CD14-positive monocyte (primary cell): ENCODE results near the gene ZNF70. TPM values are rescaled to one million over a fixed set of nuclear protein-coding genes. Genes with fewer than 3 reads are reported as not detected.

Experiments
- DNase-seq, 3 donors: peaks; one replicate each; pipeline ENCODE4 v3.0.0-alpha.2; 2011 to 2022
- H2AFZ ChIP-seq: 2 replicates; pipeline ENCODE4 v1.6.0; 2012; ENCODE audit warnings: mild to moderate bottlenecking, low read depth, low read length, inconsistent platforms; ENCODE audit not compliant: insufficient read depth, poor library complexity, severe bottlenecking
- H3K27ac ChIP-seq, 2 donors: 1 replicate in 1 of 2; 2 replicates in 1 of 2; pipeline ENCODE4 v1.5.1; 2012 to 2013; ENCODE audit warnings: low read length in 2 of 2, control low read depth in 1 of 2, inconsistent platforms in 1 of 2, low read depth in 1 of 2, mild to moderate bottlenecking in 1 of 2
- H3K27me3 ChIP-seq, 2 donors: one replicate each; pipeline versions ENCODE4 v1.6.0 to v1.6.1; 2011 to 2013; ENCODE audit warnings: low read length in 2 of 2; ENCODE audit not compliant: control insufficient read depth in 2 of 2, insufficient read depth in 2 of 2
- H3K36me3 ChIP-seq, 2 donors: replicated peaks in 1 of 2; 1 replicate in 1 of 2; 2 replicates in 1 of 2; pipeline versions ENCODE4 v1.5.1 to v1.6.1; 2012 to 2013; ENCODE audit warnings: low read length in 2 of 2, control low read depth in 1 of 2, inconsistent platforms in 1 of 2, mild to moderate bottlenecking in 1 of 2; ENCODE audit not compliant: insufficient read depth in 2 of 2, control insufficient read depth in 1 of 2
- H3K4me1 ChIP-seq, 2 donors: 1 replicate in 1 of 2; 2 replicates in 1 of 2; pipeline versions ENCODE4 v1.5.1 to v1.6.1; 2012 to 2013; ENCODE audit warnings: low read length in 2 of 2, control low read depth in 1 of 2, inconsistent platforms in 1 of 2, mild to moderate bottlenecking in 1 of 2, moderate library complexity in 1 of 2; ENCODE audit not compliant: insufficient read depth in 2 of 2, control insufficient read depth in 1 of 2
- H3K4me2 ChIP-seq: replicated peaks from 2 replicates; pipeline ENCODE3; 2012; ENCODE audit warnings: low read length, moderate library complexity, mild to moderate bottlenecking; ENCODE audit not compliant: poor library complexity, severe bottlenecking; ENCODE audit errors: extremely low read depth
- H3K4me3 ChIP-seq, 3 experiments: fragments of 200-600 bp in 1 of 3; sonication (generic) in 1 of 3; replicated peaks in 1 of 3; 1 replicate in 2 of 3; 2 replicates in 1 of 3; pipeline ENCODE4 v1.5.1; 2011 to 2013; ENCODE audit warnings: low read length in 3 of 3, mild to moderate bottlenecking in 3 of 3, control low read depth in 2 of 3, low read depth in 2 of 3, inconsistent platforms in 1 of 3, moderate library complexity in 1 of 3
- H3K79me2 ChIP-seq: 2 replicates; pipeline ENCODE4 v1.6.0; 2012; ENCODE audit warnings: mild to moderate bottlenecking, control low read depth, inconsistent platforms, low read length, moderate library complexity; ENCODE audit not compliant: insufficient read depth
- H3K9ac ChIP-seq: 2 replicates; pipeline ENCODE4 v1.6.0; 2017; ENCODE audit warnings: low read length, mild to moderate bottlenecking; ENCODE audit not compliant: insufficient read depth, poor library complexity, severe bottlenecking
- H3K9me3 ChIP-seq, 2 donors: replicated peaks in 1 of 2; 1 replicate in 1 of 2; 2 replicates in 1 of 2; pipeline versions ENCODE4 v1.5.1 to v1.6.1; 2012 to 2013; ENCODE audit warnings: low read length in 2 of 2, control low read depth in 1 of 2; ENCODE audit not compliant: control insufficient read depth in 1 of 2, insufficient read depth in 1 of 2
- H4K20me1 ChIP-seq: 2 replicates; pipeline ENCODE4 v1.6.0; 2012; ENCODE audit warnings: mild to moderate bottlenecking, low read length, control low read depth, moderate library complexity; ENCODE audit not compliant: insufficient read depth
- H3K27ac Mint-ChIP-seq, 7 donors: one replicate each; pipeline ENCODE4 v1.8.0; 2020; ENCODE audit warnings: mild to moderate bottlenecking in 7 of 7, mixed read lengths in 7 of 7, moderate library complexity in 6 of 7, inconsistent platforms in 2 of 7
- H3K27me3 Mint-ChIP-seq, 3 donors: one replicate each; pipeline ENCODE4 v1.8.0; 2021 to 2022; ENCODE audit warnings: low read depth in 3 of 3, mild to moderate bottlenecking in 3 of 3, mixed read lengths in 3 of 3, moderate library complexity in 3 of 3, inconsistent platforms in 1 of 3
- H3K36me3 Mint-ChIP-seq, 2 donors: one replicate each; pipeline ENCODE4 v1.8.0; 2020; ENCODE audit warnings: mixed read lengths in 2 of 2, inconsistent platforms in 1 of 2, mild to moderate bottlenecking in 1 of 2
- H3K4me1 Mint-ChIP-seq: one replicate; pipeline ENCODE4 v1.8.0; 2020; ENCODE audit warnings: mild to moderate bottlenecking, mixed read lengths
- H3K4me3 Mint-ChIP-seq, 2 donors: one replicate each; pipeline ENCODE4 v1.8.0; 2020; ENCODE audit warnings: mild to moderate bottlenecking in 2 of 2, mixed read lengths in 2 of 2, moderate library complexity in 1 of 2
- H3K9me3 Mint-ChIP-seq, 7 donors: one replicate each; pipeline ENCODE4 v1.8.0; 2020 to 2022; ENCODE audit warnings: mixed read lengths in 7 of 7, mild to moderate bottlenecking in 6 of 7, moderate library complexity in 6 of 7, inconsistent platforms in 2 of 7
- WGBS: methylation state at CpG from one replicate; pipeline ENCODE4 v1.1.5; 2013; ENCODE audit warnings: missing lambda C conversion rate; ENCODE audit not compliant: insufficient coverage; 5-methylcytosine and 5-hydroxymethylcytosine counted together
- intact Hi-C, 2 donors: fragments of 100-400 bp; cut with micrococcal nuclease; formaldehyde crosslinking; loops; one replicate each; pipeline versions ENCODE4 v1.15.0 to v1.15.1; 2023
- polyA plus RNA-seq, 3 donors: library from polyadenylated mRNA; depleted of rRNA in 1 of 3; unstranded in 2 of 3; stranded (reverse) in 1 of 3; fragments of 300-500 nt in 2 of 3; fragments of >200 nt in 1 of 3; fragmentation: Illumina TruSeq in 2 of 3; gene quantifications; 1 replicate in 2 of 3; 2 replicates in 1 of 3; pipeline ENCODE4 v1.2.3, GENCODE V29; 2012 to 2021
- TF ChIP-seq, protein P1 (sequence below): fragments of 200-600 bp; IDR thresholded peaks from one replicate; pipeline ENCODE4 v1.8.0; 2022; ENCODE audit warnings: antibody characterized with exemption, mild to moderate bottlenecking

Gene ZNF70
- polyA plus RNA-seq, 3 donors, result 0.04 to 0.85 (median 0.09) TPM

DNA sequence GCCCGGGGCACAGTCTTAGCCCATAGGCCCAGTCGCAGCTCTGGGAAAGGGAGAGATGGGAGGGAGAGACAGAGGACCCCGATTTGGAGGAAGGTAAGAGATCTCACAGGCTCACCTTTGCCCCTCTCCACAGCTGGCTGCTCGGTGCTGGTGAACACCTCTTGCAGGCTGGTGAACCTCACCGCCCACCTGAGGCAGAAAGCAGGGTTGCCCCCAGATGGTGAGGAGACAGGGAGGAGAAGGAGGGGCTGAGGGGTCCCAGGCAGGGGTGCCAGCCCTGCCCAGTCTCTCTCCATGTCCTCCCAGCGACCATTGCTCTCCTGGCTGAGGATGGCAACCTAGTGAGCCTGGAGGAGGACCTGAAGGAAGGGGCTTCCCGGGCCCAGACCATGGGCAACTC lies 13.0 kb upstream of the ZNF70 start:
- Mint-ChIP-seq H3K4me1 (peaks cover 47% of the 10 kb centered on the region), H3K36me3 (peaks cover 11 to 13% of the 10 kb centered on the region in 2 donors), H3K27ac (no peak overlapping the region), H3K27me3 (peaks cover 0 to 2% (median 0%) of the 10 kb centered on the region in 3 donors), H3K9me3 (peaks cover 0 to 2% (median 0%) of the 10 kb centered on the region in 7 donors), H3K4me3 (peak overlapping the region; percentile 70 to 86)
- intact Hi-C loops, result no loop called here
- 90% methylated on average over 2 of the region's 7 CpGs for WGBS
- Histone ChIP-seq H3K27me3 (no peaks in the 10 kb centered on the region), H3K79me2 (peaks cover 10% of the 10 kb centered on the region), H4K20me1 (no peaks in the 10 kb centered on the region), H3K9me3 (no peaks in the 10 kb centered on the region), H3K4me3 (peak overlapping the region in 1 of 3 experiments; percentile 70), H3K4me2 (peak overlapping the region; percentile 82), H3K27ac (no peak overlapping the region), H3K36me3 (peaks cover 0 to 15% of the 10 kb centered on the region in 2 donors), H3K4me1 (peaks cover 32 to 46% of the 10 kb centered on the region in 2 donors), H2AFZ (peak overlapping the region; percentile 75), H3K9ac (peak overlapping the region; percentile 50)
- TF ChIP-seq, protein P1, sequence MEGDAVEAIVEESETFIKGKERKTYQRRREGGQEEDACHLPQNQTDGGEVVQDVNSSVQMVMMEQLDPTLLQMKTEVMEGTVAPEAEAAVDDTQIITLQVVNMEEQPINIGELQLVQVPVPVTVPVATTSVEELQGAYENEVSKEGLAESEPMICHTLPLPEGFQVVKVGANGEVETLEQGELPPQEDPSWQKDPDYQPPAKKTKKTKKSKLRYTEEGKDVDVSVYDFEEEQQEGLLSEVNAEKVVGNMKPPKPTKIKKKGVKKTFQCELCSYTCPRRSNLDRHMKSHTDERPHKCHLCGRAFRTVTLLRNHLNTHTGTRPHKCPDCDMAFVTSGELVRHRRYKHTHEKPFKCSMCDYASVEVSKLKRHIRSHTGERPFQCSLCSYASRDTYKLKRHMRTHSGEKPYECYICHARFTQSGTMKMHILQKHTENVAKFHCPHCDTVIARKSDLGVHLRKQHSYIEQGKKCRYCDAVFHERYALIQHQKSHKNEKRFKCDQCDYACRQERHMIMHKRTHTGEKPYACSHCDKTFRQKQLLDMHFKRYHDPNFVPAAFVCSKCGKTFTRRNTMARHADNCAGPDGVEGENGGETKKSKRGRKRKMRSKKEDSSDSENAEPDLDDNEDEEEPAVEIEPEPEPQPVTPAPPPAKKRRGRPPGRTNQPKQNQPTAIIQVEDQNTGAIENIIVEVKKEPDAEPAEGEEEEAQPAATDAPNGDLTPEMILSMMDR, result no peak
- no peak for DNase-seq

DNA sequence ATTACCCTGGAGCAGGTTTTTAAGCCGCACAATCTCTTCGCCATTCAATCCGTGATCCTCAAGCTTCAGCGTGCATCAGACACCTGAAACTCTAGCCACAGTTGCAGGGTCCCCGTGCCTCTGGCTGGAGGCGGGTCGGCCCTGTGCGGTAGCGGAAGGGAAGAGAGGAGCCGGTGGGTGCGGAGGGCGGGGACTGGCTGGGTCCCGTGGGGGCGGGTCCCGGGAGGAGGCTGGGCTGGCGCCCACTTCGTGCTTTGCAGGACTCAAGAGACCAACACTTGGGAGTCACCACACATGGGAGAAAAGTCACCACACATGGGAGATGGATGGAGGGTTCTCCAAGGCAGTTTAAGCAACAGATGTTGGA lies 12.7 kb upstream of the ZNF70 start:
- TF ChIP-seq, protein P1, result no peak
- H3K27me3 Mint-ChIP-seq, result peaks cover 0 to 2% (median 0%) of the 10 kb centered on the region in 3 donors
- Histone ChIP-seq H3K9ac (peak overlapping the region; percentile 50), H3K9me3 (no peaks in the 10 kb centered on the region), H3K27me3 (no peaks in the 10 kb centered on the region), H4K20me1 (no peaks in the 10 kb centered on the region), H3K36me3 (peaks cover 0 to 15% of the 10 kb centered on the region in 2 donors), H2AFZ (peak overlapping the region; percentile 75), H3K27ac (no peak overlapping the region), H3K4me3 (peak overlapping the region; percentile 24 to 70 (median 34)), H3K4me1 (peaks cover 32 to 44% of the 10 kb centered on the region in 2 donors), H3K4me2 (peak overlapping the region; percentile 82), H3K79me2 (peaks cover 10% of the 10 kb centered on the region)
- H3K9me3 Mint-ChIP-seq, result peaks cover 0 to 2% (median 0%) of the 10 kb centered on the region in 7 donors
- peak overlapping the region; percentile 70 to 86 for H3K4me3 Mint-ChIP-seq
- peaks cover 47% of the 10 kb centered on the region for H3K4me1 Mint-ChIP-seq
- no peak for DNase-seq
- intact Hi-C loops, result no loop called here
- peaks cover 11 to 13% of the 10 kb centered on the region in 2 donors for H3K36me3 Mint-ChIP-seq
- H3K27ac Mint-ChIP-seq, result no peak overlapping the region
- 9% methylated on average over 12 of the region's 17 CpGs for WGBS
